ENCODE measurements around the gene ART5. TPM values are rescaled to one million over a fixed set of nuclear protein-coding genes. Genes with fewer than 3 reads are reported as not detected.
A peak's percentile ranks its signal among the peaks of the same experiment; 100 is the strongest.
"Not testable (repeated sequence)": the region's sequence is repeated elsewhere in the genome, so short reads cannot be mapped to it uniquely, and the experiment has no call there.

The ART5 gene
- total RNA-seq, 1 experiment from 2014 or later: not detected

- no peak for DNase-seq (ENCODE audit: low spot score)
These were observed 19.3 kb downstream of the ART5 start for GRCh38 chr11:3622521-3622920.

GRCh38 chr11:3617990-3618389 is 23.8 kb downstream of the ART5 start:
- no peak for DNase-seq (ENCODE audit: low spot score)

- DNase-seq (ENCODE audit: low spot score): no peak
These were observed 24.9 kb downstream of the ART5 start for GRCh38 chr11:3616721-3617460.

- DNase-seq (ENCODE audit: low spot score): no peak
These were observed 25.8 kb downstream of the ART5 start for GRCh38 chr11:3615998-3616397.

GRCh38 chr11:3614742-3615171 is 27.0 kb downstream of the ART5 start:
- DNase-seq (ENCODE audit: low spot score): no peak

- DNase-seq (ENCODE audit: low spot score): no peak
These were observed 27.6 kb downstream of the ART5 start for GRCh38 chr11:3613998-3614741.

GRCh38 chr11:3611976-3612678 is 29.7 kb downstream of the ART5 start:
- no peak for DNase-seq (ENCODE audit: low spot score)

GRCh38 chr11:3610846-3611245 is 30.9 kb downstream of the ART5 start:
- DNase-seq (ENCODE audit: low spot score): no peak

GRCh38 chr11:3609416-3610265 is 32.2 kb downstream of the ART5 start:
- DNase-seq (ENCODE audit: low spot score): peak; percentile 81

- peak; percentile 35 for DNase-seq (ENCODE audit: low spot score)
These were observed 36.0 kb downstream of the ART5 start for GRCh38 chr11:3605771-3606203.

- no peak for DNase-seq (ENCODE audit: low spot score)
These were observed 36.5 kb downstream of the ART5 start for GRCh38 chr11:3605283-3605662.

GRCh38 chr11:3604167-3604566 is 37.6 kb downstream of the ART5 start:
- DNase-seq (ENCODE audit: low spot score): no peak

GRCh38 chr11:3600201-3600600 is 41.6 kb downstream of the ART5 start:
- DNase-seq (ENCODE audit: low spot score): not testable (repeated sequence)

- not testable (repeated sequence) for DNase-seq (ENCODE audit: low spot score)
These were observed 44.0 kb downstream of the ART5 start for GRCh38 chr11:3597743-3598142.

GRCh38 chr11:3591326-3591725 is 50.5 kb downstream of the ART5 start:
- not testable (repeated sequence) for DNase-seq (ENCODE audit: low spot score)

- DNase-seq (ENCODE audit: low spot score): not testable (repeated sequence)
These were observed 51.6 kb downstream of the ART5 start for GRCh38 chr11:3590193-3590592.

GRCh38 chr11:3588776-3589175 is 53.0 kb downstream of the ART5 start:
- DNase-seq (ENCODE audit: low spot score): not testable (repeated sequence)

Data from HT-29 (cell line).